HG03045 (cell line): ENCODE results near the gene AMIGO3.

Source experiments
- ATAC-seq: cut with Tn5 transposase; IDR thresholded peaks from one replicate; pipeline ENCODE4 v1.9.1; 2021; ENCODE audit warnings: mild to moderate bottlenecking, moderate library complexity; ENCODE audit not compliant: unreplicated experiment

Gene AMIGO3

GRCh38 chr3:49671291-49672288 lies 47.9 kb downstream of the AMIGO3 start:
- ATAC-seq = no peak

GRCh38 chr3:49670940-49671290 lies 48.6 kb downstream of the AMIGO3 start:
- no peak for ATAC-seq

- ATAC-seq = no peak
These were observed 50.1 kb downstream of the AMIGO3 start for GRCh38 chr3:49669352-49669751.

GRCh38 chr3:49668861-49669260 lies 50.6 kb downstream of the AMIGO3 start:
- no peak for ATAC-seq

GRCh38 chr3:49668414-49668797 lies 51.1 kb downstream of the AMIGO3 start:
- no peak for ATAC-seq

- ATAC-seq = no peak
These were observed 51.6 kb downstream of the AMIGO3 start for GRCh38 chr3:49667701-49668413.
